ENCODE results near the gene RAI14. TPM values are rescaled to one million over a fixed set of nuclear protein-coding genes. Genes with fewer than 3 reads are reported as not detected.

Gene RAI14
- total RNA-seq, 2 experiments from 2014 or later = 1.1 to 2.3 TPM

DNA sequence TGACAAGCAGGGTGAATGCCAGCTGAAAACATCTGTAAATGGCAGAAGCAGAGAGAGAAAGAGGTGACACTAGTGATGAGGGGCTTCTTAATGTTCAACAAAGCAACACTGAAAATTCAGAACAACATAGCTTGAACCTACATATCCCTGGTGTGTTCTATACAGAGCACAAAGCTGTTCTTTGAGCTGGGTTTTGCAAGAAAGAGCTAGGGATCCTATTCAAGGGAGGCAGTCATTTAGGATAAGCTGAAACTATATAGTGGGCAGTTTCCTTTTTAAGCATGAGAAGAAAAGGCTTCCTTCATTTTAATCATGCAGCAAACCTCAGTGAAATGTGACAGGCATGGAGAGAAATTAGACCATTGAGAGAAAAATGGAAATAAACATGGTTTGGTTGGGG, 45.6 kb upstream of the RAI14 start:
- Mint-ChIP-seq H3K9me3 (no peaks in the 10 kb centered on the region), H3K4me1 (ENCODE audit: low read depth) (no peaks in the 10 kb centered on the region), H3K36me3 (ENCODE audit: low read depth) (no peaks in the 10 kb centered on the region), H3K27me3 (peaks cover 8% of the 10 kb centered on the region), H3K4me3 (no peak overlapping the region), H3K27ac (no peak overlapping the region)
- intact Hi-C loops (cut with micrococcal nuclease) = no loop called here
- TF ChIP-seq, protein P1, sequence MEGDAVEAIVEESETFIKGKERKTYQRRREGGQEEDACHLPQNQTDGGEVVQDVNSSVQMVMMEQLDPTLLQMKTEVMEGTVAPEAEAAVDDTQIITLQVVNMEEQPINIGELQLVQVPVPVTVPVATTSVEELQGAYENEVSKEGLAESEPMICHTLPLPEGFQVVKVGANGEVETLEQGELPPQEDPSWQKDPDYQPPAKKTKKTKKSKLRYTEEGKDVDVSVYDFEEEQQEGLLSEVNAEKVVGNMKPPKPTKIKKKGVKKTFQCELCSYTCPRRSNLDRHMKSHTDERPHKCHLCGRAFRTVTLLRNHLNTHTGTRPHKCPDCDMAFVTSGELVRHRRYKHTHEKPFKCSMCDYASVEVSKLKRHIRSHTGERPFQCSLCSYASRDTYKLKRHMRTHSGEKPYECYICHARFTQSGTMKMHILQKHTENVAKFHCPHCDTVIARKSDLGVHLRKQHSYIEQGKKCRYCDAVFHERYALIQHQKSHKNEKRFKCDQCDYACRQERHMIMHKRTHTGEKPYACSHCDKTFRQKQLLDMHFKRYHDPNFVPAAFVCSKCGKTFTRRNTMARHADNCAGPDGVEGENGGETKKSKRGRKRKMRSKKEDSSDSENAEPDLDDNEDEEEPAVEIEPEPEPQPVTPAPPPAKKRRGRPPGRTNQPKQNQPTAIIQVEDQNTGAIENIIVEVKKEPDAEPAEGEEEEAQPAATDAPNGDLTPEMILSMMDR (IDR thresholded peaks at IDR 0.05) = no peak
- ATAC-seq (no peak), DNase-seq (no peak)
- CTCF ChIA-PET = no interaction called here
- POLR2A ChIA-PET = no interaction called here

DNA sequence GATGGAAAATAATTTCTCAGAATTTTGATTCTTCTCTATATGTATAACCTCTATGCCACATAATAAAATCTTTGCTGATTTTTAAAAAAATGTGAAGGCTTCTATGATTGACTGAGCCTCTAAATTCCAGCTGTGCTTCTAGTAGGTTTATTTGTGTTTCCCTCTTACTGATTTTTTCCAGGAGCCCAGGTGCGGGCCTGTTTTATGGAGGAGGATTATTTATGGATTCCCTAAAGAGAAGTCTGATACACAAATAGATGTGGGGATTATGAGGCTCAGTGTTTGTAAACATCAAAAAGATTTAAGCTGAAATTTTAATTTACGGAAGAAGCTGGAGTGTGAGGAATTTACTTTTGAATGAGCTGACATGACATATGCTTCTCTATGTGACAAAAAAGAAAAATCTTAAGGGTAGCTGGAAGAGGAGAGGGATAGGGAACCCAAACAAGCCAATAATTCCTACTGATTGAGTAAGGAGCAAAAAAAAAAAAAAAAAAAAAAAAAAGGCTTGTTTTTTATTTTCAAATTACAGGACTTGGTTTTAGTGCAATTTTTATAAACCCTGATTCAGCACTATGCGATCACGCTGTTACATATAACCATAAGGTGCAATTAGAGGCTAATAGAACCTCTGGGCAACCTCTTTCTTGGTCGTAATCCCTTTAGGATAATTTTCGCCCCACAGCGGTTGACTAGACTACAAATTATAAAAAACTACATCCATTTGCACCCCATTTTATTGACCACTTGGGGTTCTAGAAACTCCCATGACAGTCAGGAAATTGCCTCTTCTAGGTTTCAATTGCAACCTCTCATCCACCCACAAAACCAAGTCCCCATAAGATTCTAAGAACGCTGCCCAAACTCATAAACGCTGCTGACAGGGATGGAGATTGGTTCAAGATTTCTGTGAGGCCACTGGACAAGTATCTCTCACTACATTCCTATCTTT, 44.4 kb upstream of the RAI14 start:
- Mint-ChIP-seq H3K4me1 (ENCODE audit: low read depth) (no peaks in the 10 kb centered on the region), H3K36me3 (ENCODE audit: low read depth) (no peaks in the 10 kb centered on the region), H3K4me3 (no peak overlapping the region), H3K27me3 (peaks cover 12% of the 10 kb centered on the region), H3K27ac (no peak overlapping the region), H3K9me3 (no peaks in the 10 kb centered on the region)
- CTCF ChIA-PET = no interaction called here
- ATAC-seq (no peak), DNase-seq (no peak)
- TF ChIP-seq, protein P1 (IDR thresholded peaks at IDR 0.05) = no peak
- intact Hi-C loops (cut with micrococcal nuclease) = no loop called here
- POLR2A ChIA-PET = no interaction called here

DNA sequence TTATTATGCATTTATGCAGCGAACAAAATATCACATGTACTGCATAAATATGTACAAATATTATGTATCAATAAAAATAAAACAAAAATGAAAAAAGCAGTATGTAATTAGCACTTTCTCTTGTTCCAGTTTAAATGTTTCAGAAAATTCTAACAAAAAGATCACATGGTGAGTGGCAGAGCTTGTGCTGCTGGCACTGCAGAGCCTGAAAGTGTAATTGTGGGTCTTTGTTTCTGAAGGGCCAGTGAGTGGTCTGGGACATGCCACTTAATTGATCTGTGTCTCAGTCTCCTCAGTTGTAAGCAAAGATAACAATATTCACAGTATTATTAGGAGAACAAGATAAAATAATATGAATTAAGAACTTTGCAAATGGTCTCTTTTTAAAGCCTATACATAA, 39.5 kb upstream of the RAI14 start:
- TF ChIP-seq, protein P1 (IDR thresholded peaks at IDR 0.05) = no peak
- intact Hi-C loops (cut with micrococcal nuclease) = no loop called here
- peaks cover 14% of the 10 kb centered on the region for H3K27me3 Mint-ChIP-seq

DNA sequence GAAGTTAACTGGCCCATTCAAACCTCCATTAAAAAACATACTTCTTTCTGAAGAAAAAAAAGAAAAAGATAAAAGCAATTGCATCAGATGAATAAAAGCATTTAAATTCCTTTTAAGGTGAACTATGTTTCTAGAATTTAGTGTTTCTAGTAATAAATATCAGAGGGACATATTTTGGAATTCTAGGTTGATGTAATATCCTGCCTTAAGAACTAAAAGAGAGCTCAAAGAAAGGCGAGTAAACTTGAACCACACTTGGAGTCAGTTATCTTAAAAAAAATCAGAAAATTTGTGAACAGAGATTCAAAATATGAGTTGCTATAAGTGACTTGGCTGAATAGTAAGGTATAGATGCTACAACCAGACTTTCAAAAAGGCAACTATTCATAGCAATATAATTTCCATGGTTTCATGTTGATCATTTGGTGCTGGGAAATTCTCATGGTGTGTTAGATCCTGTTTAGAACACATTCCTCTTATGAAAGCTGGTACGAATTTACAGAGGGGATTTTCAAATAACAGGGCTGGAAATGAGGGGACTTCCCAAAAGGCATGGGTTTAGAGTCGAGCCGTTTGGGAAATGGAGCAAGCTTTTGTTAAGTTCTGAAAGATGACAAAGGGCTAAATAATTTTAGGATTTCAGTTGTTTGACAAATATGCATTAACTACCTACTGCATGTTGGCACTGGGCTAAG, 37.6 kb upstream of the RAI14 start:
- H3K27ac Mint-ChIP-seq = no peak overlapping the region
- DNase-seq = no peak
- H3K9me3 Mint-ChIP-seq = no peaks in the 10 kb centered on the region
- H3K4me3 Mint-ChIP-seq = no peak overlapping the region
- ATAC-seq = no peak
- TF ChIP-seq, protein P1 (IDR thresholded peaks at IDR 0.05) = no peak
- no peaks in the 10 kb centered on the region for H3K36me3 Mint-ChIP-seq (ENCODE audit: low read depth)
- H3K4me1 Mint-ChIP-seq (ENCODE audit: low read depth) = peaks cover 15% of the 10 kb centered on the region
- CTCF ChIA-PET = interaction anchor here (0.7 kb wide), 1 partner anchor 223 kb away, joined by 3 read pairs; no protein-coding TSS in a partner anchor
- peaks cover 14% of the 10 kb centered on the region for H3K27me3 Mint-ChIP-seq
- intact Hi-C loops (cut with micrococcal nuclease) = no loop called here
- POLR2A ChIA-PET = no interaction called here

More for the DNA sequence above, 39.5 kb upstream of the RAI14 start:
- ChIA-PET CTCF (no interaction called here), POLR2A (no interaction called here)
- ATAC-seq (no peak), DNase-seq (no peak)
- peaks cover 4% of the 10 kb centered on the region for H3K4me1 Mint-ChIP-seq (ENCODE audit: low read depth)
- no peaks in the 10 kb centered on the region for H3K9me3 Mint-ChIP-seq
- no peaks in the 10 kb centered on the region for H3K36me3 Mint-ChIP-seq (ENCODE audit: low read depth)
- no peak overlapping the region for H3K4me3 Mint-ChIP-seq
- H3K27ac Mint-ChIP-seq = no peak overlapping the region

DNA sequence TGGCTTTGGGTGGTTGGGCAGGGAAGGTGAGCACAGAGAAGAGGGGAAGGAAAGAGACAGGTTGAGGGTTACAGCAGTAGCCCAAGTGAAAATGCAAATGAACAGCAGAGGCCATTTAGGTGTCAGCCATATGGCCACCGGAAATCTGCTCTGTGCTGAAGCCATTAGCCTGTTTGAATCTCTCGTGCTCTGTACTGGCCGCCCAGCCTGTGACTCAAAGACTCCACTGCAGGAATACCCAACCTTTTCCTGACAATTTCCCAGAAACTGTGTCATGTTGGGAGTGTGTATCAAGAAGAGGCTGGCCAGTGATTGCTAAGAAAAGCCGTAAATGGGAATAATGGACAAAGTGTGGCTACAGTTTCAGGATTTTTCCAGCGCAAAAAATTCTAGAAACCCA, 35.9 kb upstream of the RAI14 start:
- ChIA-PET CTCF (no interaction called here), POLR2A (no interaction called here)
- Mint-ChIP-seq H3K36me3 (ENCODE audit: low read depth) (no peaks in the 10 kb centered on the region), H3K9me3 (no peaks in the 10 kb centered on the region), H3K27me3 (peaks cover 17% of the 10 kb centered on the region), H3K4me1 (ENCODE audit: low read depth) (peaks cover 15% of the 10 kb centered on the region), H3K4me3 (no peak overlapping the region), H3K27ac (no peak overlapping the region)
- intact Hi-C loops (cut with micrococcal nuclease) = no loop called here
- TF ChIP-seq, protein P1 (IDR thresholded peaks at IDR 0.05) = no peak
- DNase-seq (no peak), ATAC-seq (no peak)

Data from activated CD8-positive, alpha-beta T cell treated with anti-CD3 and anti-CD28 coated beads for 36 hours (primary cell).